ENCODE measurements around the gene E2F3. TPM values are rescaled to one million over a fixed set of nuclear protein-coding genes. Genes with fewer than 3 reads are reported as not detected.
A peak's percentile ranks its signal among the peaks of the same experiment; 100 is the strongest.

The E2F3 gene
- total and polyA plus RNA-seq, 10 of the 15 experiments (the other 5 are each of a cell fraction or from before 2014, with no cell fraction given) = 5.1 to 16.8 (median 10.6) TPM

DNA sequence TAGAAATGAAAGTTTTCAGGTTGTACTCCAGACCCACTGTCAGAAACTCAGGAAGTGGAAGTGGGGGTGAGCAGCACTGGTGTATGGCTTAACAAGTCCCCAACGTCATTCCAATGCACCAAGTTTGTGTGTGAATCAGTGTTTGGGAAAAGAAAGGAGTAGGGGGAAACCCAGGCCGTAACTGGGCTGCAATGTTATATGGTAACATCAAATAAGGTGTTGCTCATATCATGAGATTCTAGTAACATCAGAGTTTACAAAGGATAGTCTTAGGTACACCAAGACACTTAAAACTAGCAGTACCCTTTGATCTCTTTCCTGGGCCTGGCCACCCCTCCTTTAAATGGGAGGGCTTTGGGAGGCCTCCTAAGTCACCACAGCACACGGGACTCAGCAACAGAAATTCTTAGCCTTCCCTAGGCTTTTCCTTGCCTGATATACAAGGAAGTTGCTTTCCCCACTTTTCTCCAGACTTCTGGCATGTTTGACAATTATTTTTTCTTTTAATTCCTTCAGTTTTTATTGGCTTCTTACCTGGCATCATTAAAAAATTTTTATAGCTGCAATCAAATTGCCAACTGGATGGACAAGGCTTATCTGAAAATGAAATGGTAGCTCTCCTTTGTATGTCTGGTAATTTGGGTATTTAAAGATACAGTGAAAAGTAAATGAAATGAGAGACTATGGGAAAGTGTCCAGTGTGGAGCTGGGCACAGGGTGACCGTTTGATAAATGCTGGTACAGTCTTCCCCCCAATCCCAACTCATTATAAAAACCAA, 15.1 kb downstream of the E2F3 start (continued):
- TF ChIP-seq, protein P1, sequence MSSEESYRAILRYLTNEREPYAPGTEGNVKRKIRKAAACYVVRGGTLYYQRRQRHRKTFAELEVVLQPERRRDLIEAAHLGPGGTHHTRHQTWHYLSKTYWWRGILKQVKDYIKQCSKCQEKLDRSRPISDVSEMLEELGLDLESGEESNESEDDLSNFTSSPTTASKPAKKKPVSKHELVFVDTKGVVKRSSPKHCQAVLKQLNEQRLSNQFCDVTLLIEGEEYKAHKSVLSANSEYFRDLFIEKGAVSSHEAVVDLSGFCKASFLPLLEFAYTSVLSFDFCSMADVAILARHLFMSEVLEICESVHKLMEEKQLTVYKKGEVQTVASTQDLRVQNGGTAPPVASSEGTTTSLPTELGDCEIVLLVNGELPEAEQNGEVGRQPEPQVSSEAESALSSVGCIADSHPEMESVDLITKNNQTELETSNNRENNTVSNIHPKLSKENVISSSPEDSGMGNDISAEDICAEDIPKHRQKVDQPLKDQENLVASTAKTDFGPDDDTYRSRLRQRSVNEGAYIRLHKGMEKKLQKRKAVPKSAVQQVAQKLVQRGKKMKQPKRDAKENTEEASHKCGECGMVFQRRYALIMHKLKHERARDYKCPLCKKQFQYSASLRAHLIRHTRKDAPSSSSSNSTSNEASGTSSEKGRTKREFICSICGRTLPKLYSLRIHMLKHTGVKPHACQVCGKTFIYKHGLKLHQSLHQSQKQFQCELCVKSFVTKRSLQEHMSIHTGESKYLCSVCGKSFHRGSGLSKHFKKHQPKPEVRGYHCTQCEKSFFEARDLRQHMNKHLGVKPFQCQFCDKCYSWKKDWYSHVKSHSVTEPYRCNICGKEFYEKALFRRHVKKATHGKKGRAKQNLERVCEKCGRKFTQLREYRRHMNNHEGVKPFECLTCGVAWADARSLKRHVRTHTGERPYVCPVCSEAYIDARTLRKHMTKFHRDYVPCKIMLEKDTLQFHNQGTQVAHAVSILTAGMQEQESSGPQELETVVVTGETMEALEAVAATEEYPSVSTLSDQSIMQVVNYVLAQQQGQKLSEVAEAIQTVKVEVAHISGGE (CRISPR knock-in tag; IDR thresholded peaks at IDR 0.05) = no peak

DNA sequence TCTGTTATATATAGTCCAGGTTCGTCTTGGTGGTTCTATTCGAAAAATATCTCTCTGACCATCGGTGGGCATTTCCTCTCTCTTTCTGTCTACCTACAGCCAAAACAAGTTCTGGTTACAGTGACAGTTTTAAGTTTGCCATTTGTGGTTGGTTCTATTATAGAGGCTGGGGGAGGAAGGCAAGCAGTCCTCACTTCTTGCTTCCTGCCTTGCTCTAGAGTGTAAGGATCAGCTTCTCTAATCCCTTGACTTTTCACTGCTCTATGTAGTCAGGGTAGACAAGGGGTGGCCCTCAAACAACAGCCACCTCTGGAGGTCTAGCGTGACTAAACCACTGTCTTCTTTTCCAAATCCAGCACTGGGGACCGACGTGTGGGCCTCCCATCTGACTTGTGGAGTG, 16.1 kb downstream of the E2F3 start:
- intact Hi-C loops (cut with micrococcal nuclease; ENCODE audit: unreplicated experiment) (no loop called here), in situ Hi-C loops (cut with MboI) (no loop called here)
- 28% methylated on average over 6 of the region's 6 CpGs for WGBS (ENCODE audit: insufficient coverage, insufficient replicate concordance, low lambda C conversion rate, missing lambda C conversion rate)
- FAIRE-seq (peak; percentile 27), DNase-seq (ENCODE audit: low read depth, low spot score) (no peak), ATAC-seq (peak; percentile 52)
- Histone ChIP-seq H3K36me3 (ENCODE audit: control insufficient read depth in 2 of 2, insufficient read depth in 2 of 2, low read length in 1 of 2) (peaks cover 0 to 10% of the 10 kb centered on the region in 2 experiments; a peak in 2 of 4 replicates), H3K4me3 (no peak overlapping the region), H3K9ac (ENCODE audit: control insufficient read depth, insufficient read depth, low read length) (no peak overlapping the region), H3K4me2 (ENCODE audit: control insufficient read depth, insufficient read depth) (peak overlapping the region; percentile 63), H3K27ac (ENCODE audit: control insufficient read depth, insufficient read depth) (peak overlapping the region; percentile 6; the same call in 1 of the 2 replicates), H3K27me3 (replicated peaks in 1 of 2; ENCODE audit: control insufficient read depth in 2 of 2, insufficient read depth in 2 of 2, low read length in 1 of 2) (no peaks in the 10 kb centered on the region), H3K79me2 (ENCODE audit: control insufficient read depth, insufficient read depth, low read length) (peaks cover 89% of the 10 kb centered on the region), H3K4me1 (ENCODE audit: control insufficient read depth, insufficient read depth, low read length) (peaks cover 20% of the 10 kb centered on the region), H4K20me1 (ENCODE audit: control insufficient read depth, insufficient read depth) (peaks cover 3% of the 10 kb centered on the region; the same call in 1 of the 2 replicates), H3K9me3 (replicated peaks; ENCODE audit: control insufficient read depth, insufficient read depth, low read length) (no peaks in the 10 kb centered on the region; the same call in 2 of the 3 replicates), H2AFZ (ENCODE audit: control insufficient read depth, low read depth, low read length) (no peak overlapping the region; the same call in 1 of the 2 replicates)
- no TSS peak for BruUV-seq (replicated peaks)
- TF ChIP-seq RUNX3 (IDR thresholded peaks at IDR 0.05; ENCODE audit: low read length) (peak; percentile 60), RCOR1 (conservative IDR thresholded peaks at IDR 0.05; ENCODE audit: low read depth, low read length) (no peak), IKZF2 (IDR thresholded peaks at IDR 0.05) (0 out of 4 replicates have a peak, but pooled peaks of 1 of the 2 experiments have one; percentile 31)
- TF ChIP-seq, protein P2, sequence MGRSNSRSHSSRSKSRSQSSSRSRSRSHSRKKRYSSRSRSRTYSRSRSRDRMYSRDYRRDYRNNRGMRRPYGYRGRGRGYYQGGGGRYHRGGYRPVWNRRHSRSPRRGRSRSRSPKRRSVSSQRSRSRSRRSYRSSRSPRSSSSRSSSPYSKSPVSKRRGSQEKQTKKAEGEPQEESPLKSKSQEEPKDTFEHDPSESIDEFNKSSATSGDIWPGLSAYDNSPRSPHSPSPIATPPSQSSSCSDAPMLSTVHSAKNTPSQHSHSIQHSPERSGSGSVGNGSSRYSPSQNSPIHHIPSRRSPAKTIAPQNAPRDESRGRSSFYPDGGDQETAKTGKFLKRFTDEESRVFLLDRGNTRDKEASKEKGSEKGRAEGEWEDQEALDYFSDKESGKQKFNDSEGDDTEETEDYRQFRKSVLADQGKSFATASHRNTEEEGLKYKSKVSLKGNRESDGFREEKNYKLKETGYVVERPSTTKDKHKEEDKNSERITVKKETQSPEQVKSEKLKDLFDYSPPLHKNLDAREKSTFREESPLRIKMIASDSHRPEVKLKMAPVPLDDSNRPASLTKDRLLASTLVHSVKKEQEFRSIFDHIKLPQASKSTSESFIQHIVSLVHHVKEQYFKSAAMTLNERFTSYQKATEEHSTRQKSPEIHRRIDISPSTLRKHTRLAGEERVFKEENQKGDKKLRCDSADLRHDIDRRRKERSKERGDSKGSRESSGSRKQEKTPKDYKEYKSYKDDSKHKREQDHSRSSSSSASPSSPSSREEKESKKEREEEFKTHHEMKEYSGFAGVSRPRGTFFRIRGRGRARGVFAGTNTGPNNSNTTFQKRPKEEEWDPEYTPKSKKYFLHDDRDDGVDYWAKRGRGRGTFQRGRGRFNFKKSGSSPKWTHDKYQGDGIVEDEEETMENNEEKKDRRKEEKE (IDR thresholded peaks at IDR 0.05) = no peak
- SMC1A ChIA-PET (ENCODE audit: uncharacterized antibody, unreplicated experiment) = interaction anchor here (0.6 to 3.0 kb wide), 11 partner anchors 8 to 759 kb away, joined by 3 to 13 read pairs (median 3); no protein-coding TSS in a partner anchor
- CTCF ChIA-PET = interaction anchor here (2.3 kb wide), 1 partner anchor 13 kb away, joined by 15 read pairs; no protein-coding TSS in a partner anchor
- POLR2A ChIA-PET = interaction anchor here (0.6 to 1.9 kb wide), 2 partner anchors 8 to 13 kb away, joined by 3 to 7 read pairs; no protein-coding TSS in a partner anchor
- RAD21 ChIA-PET (ENCODE audit: unreplicated experiment) = interaction anchor here (0.9 to 1.8 kb wide), 3 partner anchors 10 to 98 kb away, joined by 3 to 7 read pairs (median 5); no protein-coding TSS in a partner anchor
